Astrocyte (in vitro differentiated cells and primary cell): ENCODE data around the gene CHST11. TPM values are rescaled to one million over a fixed set of nuclear protein-coding genes. Genes with fewer than 3 reads are reported as not detected.

Experiments
- DNase-seq: peaks from one replicate; pipeline ENCODE4 v3.0.0-alpha.2; 2010; ENCODE audit warnings: low read depth
- FAIRE-seq: peaks from 2 replicates; lab custom pipeline; 2011; peaks lifted over from hg19 to GRCh38; lab: Jason Lieb, UNC
- H2AFZ ChIP-seq: 2 replicates; pipeline ENCODE4 v1.6.0; 2012; ENCODE audit warnings: low read depth, low read length, inconsistent platforms
- H3K27ac ChIP-seq: 2 replicates; pipeline ENCODE4 v1.5.1; 2011; ENCODE audit warnings: low read depth, low read length, inconsistent platforms
- H3K27me3 ChIP-seq: 2 replicates; pipeline ENCODE4 v1.6.0; 2011; ENCODE audit warnings: low read length, inconsistent platforms; ENCODE audit not compliant: insufficient read depth
- H3K36me3 ChIP-seq: 2 replicates; pipeline ENCODE4 v1.5.1; 2011; ENCODE audit warnings: low read length, inconsistent platforms; ENCODE audit not compliant: insufficient read depth
- H3K4me1 ChIP-seq: 2 replicates; pipeline ENCODE4 v1.5.1; 2011; ENCODE audit warnings: low read length, inconsistent platforms; ENCODE audit not compliant: insufficient read depth
- H3K4me2 ChIP-seq: 2 replicates; pipeline ENCODE4 v1.6.0; 2012; ENCODE audit warnings: low read length, inconsistent platforms
- H3K4me3 ChIP-seq: 2 replicates; pipeline ENCODE4 v1.5.1; 2011; ENCODE audit warnings: low read depth, mild to moderate bottlenecking, low read length, inconsistent platforms; ENCODE audit not compliant: insufficient read depth
- H3K79me2 ChIP-seq: 2 replicates; pipeline ENCODE4 v1.6.0; 2012; ENCODE audit warnings: mild to moderate bottlenecking, low read length, inconsistent platforms; ENCODE audit not compliant: insufficient read depth
- H3K9ac ChIP-seq: 2 replicates; pipeline ENCODE4 v1.6.0; 2012; ENCODE audit warnings: mild to moderate bottlenecking, low read length, inconsistent platforms
- H3K9me3 ChIP-seq: 2 replicates; pipeline ENCODE4 v1.5.1; 2012; ENCODE audit warnings: low read depth, mild to moderate bottlenecking, low read length, inconsistent platforms; ENCODE audit not compliant: insufficient read depth
- H4K20me1 ChIP-seq: 2 replicates; pipeline ENCODE4 v1.6.0; 2012; ENCODE audit warnings: low read length, inconsistent platforms; ENCODE audit not compliant: insufficient read depth
- H3K27ac Mint-ChIP-seq: one replicate; pipeline ENCODE4 v1.8.0; 2021; ENCODE audit warnings: mild to moderate bottlenecking, mixed read lengths; ENCODE audit not compliant: unreplicated experiment
- H3K27me3 Mint-ChIP-seq: one replicate; pipeline ENCODE4 v1.8.0; 2021; ENCODE audit warnings: low read depth, mixed read lengths; ENCODE audit not compliant: unreplicated experiment
- H3K36me3 Mint-ChIP-seq: one replicate; pipeline ENCODE4 v1.8.0; 2021; ENCODE audit warnings: low read depth, mixed read lengths; ENCODE audit not compliant: unreplicated experiment
- H3K4me1 Mint-ChIP-seq: one replicate; pipeline ENCODE4 v1.8.0; 2021; ENCODE audit warnings: low read depth, mixed read lengths; ENCODE audit not compliant: unreplicated experiment
- H3K4me3 Mint-ChIP-seq: one replicate; pipeline ENCODE4 v1.8.0; 2021; ENCODE audit warnings: mild to moderate bottlenecking, moderate library complexity, mixed read lengths; ENCODE audit not compliant: unreplicated experiment
- H3K9me3 Mint-ChIP-seq: one replicate; pipeline ENCODE4 v1.8.0; 2021; ENCODE audit warnings: mild to moderate bottlenecking, mixed read lengths; ENCODE audit not compliant: unreplicated experiment
- CTCF ChIP-seq: IDR thresholded peaks from 2 replicates; pipeline ENCODE4 v1.5.1; 2011; ENCODE audit warnings: low read depth, mild to moderate bottlenecking, inconsistent platforms, low read length, moderate library complexity; ENCODE audit not compliant: insufficient read depth
- EZH2 ChIP-seq: IDR thresholded peaks from 2 replicates; pipeline ENCODE4 v1.6.1; 2012; ENCODE audit warnings: mild to moderate bottlenecking, low read length, inconsistent platforms; ENCODE audit not compliant: insufficient read depth
- total RNA-seq: library from RNA; stranded (reverse); gene quantifications from 2 replicates; pipeline ENCODE4 v1.2.1, GENCODE V29; 2021

The CHST11 gene
- total RNA-seq, 1 donor from 2014 or later = 30.2 TPM

GRCh38 chr12:104438134-104438533 lies 18.6 kb upstream of the CHST11 start:
- no peaks in the 10 kb centered on the region for H3K4me1 ChIP-seq
- no peak overlapping the region for H3K4me3 Mint-ChIP-seq
- DNase-seq (no peak), FAIRE-seq (no peak)
- no peak overlapping the region for H2AFZ ChIP-seq
- H4K20me1 ChIP-seq = no peaks in the 10 kb centered on the region
- no peaks in the 10 kb centered on the region for H3K9me3 ChIP-seq
- H3K4me1 Mint-ChIP-seq = no peaks in the 10 kb centered on the region
- peaks cover 18% of the 10 kb centered on the region for H3K27me3 Mint-ChIP-seq
- H3K27me3 ChIP-seq = peaks cover 23% of the 10 kb centered on the region
- H3K4me3 ChIP-seq = no peak overlapping the region
- H3K27ac ChIP-seq = no peak overlapping the region
- H3K36me3 ChIP-seq = no peaks in the 10 kb centered on the region
- TF ChIP-seq CTCF (no peak), EZH2 (no peak)
- no peak overlapping the region for H3K4me2 ChIP-seq
- no peaks in the 10 kb centered on the region for H3K36me3 Mint-ChIP-seq
- no peaks in the 10 kb centered on the region for H3K79me2 ChIP-seq
- H3K9ac ChIP-seq = no peak overlapping the region
- H3K9me3 Mint-ChIP-seq = no peaks in the 10 kb centered on the region
- no peak overlapping the region for H3K27ac Mint-ChIP-seq

- H3K9me3 ChIP-seq = no peaks in the 10 kb centered on the region
- H4K20me1 ChIP-seq = no peaks in the 10 kb centered on the region
- H3K27me3 ChIP-seq = peaks cover 28% of the 10 kb centered on the region
- no peak overlapping the region for H3K27ac ChIP-seq
- TF ChIP-seq EZH2 (no peak), CTCF (no peak)
- H3K4me2 ChIP-seq = no peak overlapping the region
- H3K9ac ChIP-seq = no peak overlapping the region
- H3K79me2 ChIP-seq = no peaks in the 10 kb centered on the region
- Mint-ChIP-seq H3K4me3 (no peak overlapping the region), H3K27ac (no peak overlapping the region), H3K4me1 (no peaks in the 10 kb centered on the region), H3K9me3 (no peaks in the 10 kb centered on the region), H3K36me3 (no peaks in the 10 kb centered on the region), H3K27me3 (peaks cover 28% of the 10 kb centered on the region)
- no peak overlapping the region for H2AFZ ChIP-seq
- no peaks in the 10 kb centered on the region for H3K36me3 ChIP-seq
- no peaks in the 10 kb centered on the region for H3K4me1 ChIP-seq
- FAIRE-seq (no peak), DNase-seq (no peak)
- no peak overlapping the region for H3K4me3 ChIP-seq
Observed at GRCh38 chr12:104439137-104439536, 17.6 kb upstream of the CHST11 start.

- Histone ChIP-seq H3K27me3 (peaks cover 16% of the 10 kb centered on the region), H4K20me1 (no peaks in the 10 kb centered on the region), H3K4me1 (no peaks in the 10 kb centered on the region), H3K27ac (no peak overlapping the region), H2AFZ (no peak overlapping the region), H3K9me3 (no peaks in the 10 kb centered on the region), H3K79me2 (no peaks in the 10 kb centered on the region), H3K4me2 (no peak overlapping the region), H3K4me3 (no peak overlapping the region), H3K9ac (no peak overlapping the region), H3K36me3 (no peaks in the 10 kb centered on the region)
- Mint-ChIP-seq H3K4me1 (no peaks in the 10 kb centered on the region), H3K27ac (no peak overlapping the region), H3K9me3 (peaks cover 5% of the 10 kb centered on the region), H3K27me3 (peaks cover 21% of the 10 kb centered on the region), H3K36me3 (no peaks in the 10 kb centered on the region), H3K4me3 (no peak overlapping the region)
- TF ChIP-seq CTCF (no peak), EZH2 (no peak)
- no peak for FAIRE-seq
- no peak for DNase-seq
Observed at GRCh38 chr12:104443008-104443407, 13.7 kb upstream of the CHST11 start.
